MM.1S (cell line): ENCODE results near the gene SREBF1.

Experiments
- CTCF ChIP-seq: fragments of 300-600 bp; sonication (generic); IDR thresholded peaks from 2 replicates; pipeline ENCODE4 v1.5.1; 2016; ENCODE audit warnings: antibody characterized with exemption, low read length, mixed read lengths
- EZH2 ChIP-seq: fragments of 300-600 bp; sonication (generic); optimal IDR thresholded peaks from 2 replicates; pipeline ENCODE3; 2017; ENCODE audit warnings: low read depth, mild to moderate bottlenecking, antibody characterized with exemption, low read length, mixed read lengths

GRCh38 chr17:17824119-17824782 is 12.5 kb downstream of the SREBF1 start:
- TF ChIP-seq CTCF (no peak), EZH2 (no peak)
